GM21381 (cell line): Measurements from ENCODE around the gene CDCP2.
"Not testable (repeated sequence)": the region's sequence is repeated elsewhere in the genome, so short reads cannot be mapped to it uniquely, and the experiment has no call there.

ENCODE experiments used
- ATAC-seq: cut with Tn5 transposase; IDR thresholded peaks from one replicate; pipeline ENCODE4 v1.9.1; 2021; ENCODE audit warnings: mild to moderate bottlenecking, moderate library complexity; ENCODE audit not compliant: unreplicated experiment

Gene CDCP2

GRCh38 chr1:54168206-54168965 is 15.6 kb upstream of the CDCP2 start:
- no peak for ATAC-seq

- ATAC-seq: no peak
These were observed 14.8 kb upstream of the CDCP2 start for GRCh38 chr1:54167422-54168139.

- ATAC-seq: not testable (repeated sequence)
These were observed 13.6 kb upstream of the CDCP2 start for GRCh38 chr1:54166357-54166756.

- ATAC-seq: no peak
These were observed 12.3 kb upstream of the CDCP2 start for GRCh38 chr1:54165146-54165545.

GRCh38 chr1:54163573-54163972 is 10.8 kb upstream of the CDCP2 start:
- no peak for ATAC-seq

GRCh38 chr1:54163051-54163450 is 10.3 kb upstream of the CDCP2 start:
- no peak for ATAC-seq

- ATAC-seq: no peak
These were observed 8.8 kb upstream of the CDCP2 start for GRCh38 chr1:54161495-54162168.

- ATAC-seq: no peak
These were observed 7.6 kb upstream of the CDCP2 start for GRCh38 chr1:54160351-54160750.

- no peak for ATAC-seq
These were observed 7.0 kb upstream of the CDCP2 start for GRCh38 chr1:54159733-54160316.

GRCh38 chr1:54158071-54158470 is 5.3 kb upstream of the CDCP2 start:
- no peak for ATAC-seq

- no peak for ATAC-seq
These were observed 4.6 kb upstream of the CDCP2 start for GRCh38 chr1:54157401-54157800.

GRCh38 chr1:54156986-54157385 is 4.2 kb upstream of the CDCP2 start:
- no peak for ATAC-seq

- no peak for ATAC-seq
These were observed 3.4 kb upstream of the CDCP2 start for GRCh38 chr1:54156201-54156600.

GRCh38 chr1:54153535-54154439 is 987 bp upstream of the CDCP2 start:
- no peak for ATAC-seq

- ATAC-seq: no peak
These were observed 1.8 kb downstream of the CDCP2 start for GRCh38 chr1:54151013-54151412.

- ATAC-seq: no peak
These were observed 3.1 kb downstream of the CDCP2 start for GRCh38 chr1:54149734-54150133.

GRCh38 chr1:54144366-54144765 is 8.4 kb downstream of the CDCP2 start:
- no peak for ATAC-seq

GRCh38 chr1:54142146-54142900 is 10.5 kb downstream of the CDCP2 start:
- no peak for ATAC-seq

GRCh38 chr1:54139711-54140110 is 13.1 kb downstream of the CDCP2 start:
- no peak for ATAC-seq

- ATAC-seq: no peak
These were observed 13.8 kb downstream of the CDCP2 start for GRCh38 chr1:54138994-54139393.
